K562 (cell line): ENCODE measurements around the gene CC2D1A. TPM values are rescaled to one million over a fixed set of nuclear protein-coding genes. Genes with fewer than 3 reads are reported as not detected.

Experiments used
- ARID1B ChIP-seq: fragments of 450-650 bp; IDR thresholded peaks from 2 replicates; pipeline ENCODE4 v1.6.1; 2016; ENCODE audit warnings: antibody characterized with exemption, mild to moderate bottlenecking, inconsistent platforms
- CHD1 ChIP-seq: fragments of 200-600 bp; sonication (generic); IDR thresholded peaks from one replicate; pipeline ENCODE4 v1.6.1; 2012; ENCODE audit warnings: mild to moderate bottlenecking, moderate library complexity, low read length, inconsistent platforms
- CTBP1 ChIP-seq: fragments of 450-650 bp; IDR thresholded peaks from 2 replicates; pipeline ENCODE4 v1.6.1; 2016; ENCODE audit warnings: borderline replicate concordance
- DEAF1 ChIP-seq: fragments of 450-650 bp; formaldehyde crosslinking; IDR thresholded peaks from 2 replicates; pipeline ENCODE4 v1.4.0; 2020; ENCODE audit warnings: mild to moderate bottlenecking, moderate library complexity
- ESRRA ChIP-seq: fragments of 450-650 bp; IDR thresholded peaks from 2 replicates; pipeline ENCODE4 v1.6.1; 2014; ENCODE audit warnings: low read depth, mild to moderate bottlenecking, moderate library complexity, borderline replicate concordance
- JUNB ChIP-seq: fragments of 450-650 bp; formaldehyde crosslinking; conservative IDR thresholded peaks from 2 replicates; pipeline ENCODE4 v1.4.0; 2020; ENCODE audit warnings: mild to moderate bottlenecking
- NR2C2 ChIP-seq, 2 experiments: fragments of 200-800 bp in 1 of 2; sonication (Bioruptor generic) in 1 of 2; sonication (generic) in 1 of 2; formaldehyde crosslinking in 1 of 2; IDR thresholded peaks; 2 replicates each; pipeline versions ENCODE4 v1.6.1 to v1.8.0; 2016 to 2022; ENCODE audit warnings: mild to moderate bottlenecking in 1 of 2, missing compliant biosample characterization in 1 of 2, missing genetic modification characterization in 1 of 2, missing genetic modification reagents in 1 of 2
- SMC3 ChIP-seq: conservative IDR thresholded peaks from 2 replicates; pipeline ENCODE4 v1.6.1; 2011; ENCODE audit warnings: low read depth, low read length, improper control_type of control experiment; ENCODE audit not compliant: insufficient read depth
- SUPT5H ChIP-seq: fragments of 450-650 bp; IDR thresholded peaks from 2 replicates; pipeline ENCODE4 v1.6.1; 2016
- USF1 ChIP-seq: sonication (generic); formaldehyde crosslinking; IDR thresholded peaks from 2 replicates; pipeline ENCODE4 v1.9.0; 2022; ENCODE audit warnings: mild to moderate bottlenecking, missing genetic modification reagents
- ZNF444 ChIP-seq: fragments of 250-450 bp; sonication (Bioruptor Pico); IDR thresholded peaks from 2 replicates; pipeline ENCODE4 v1.4.0; 2020; ENCODE audit warnings: mild to moderate bottlenecking, moderate library complexity
- polyA plus RNA-seq, 8 experiments: library from polyadenylated mRNA; depleted of rRNA in 4 of 8; stranded (reverse) in 5 of 8; unstranded in 3 of 8; fragments of >200 nt; fragmentation: Nextera tagmentation in 2 of 8; fragmentation: Illumina TruSeq in 1 of 8; extraction: Ambion mirVana in 2 of 8; extraction: Trizol in 1 of 8; gene quantifications; 2 replicates each; pipeline versions ENCODE4 v1.2.1 to v1.2.3, GENCODE V29; 2011 to 2014; ENCODE audit warnings: inconsistent platforms in 1 of 8, missing spikeins in 1 of 8
- total RNA-seq, 7 experiments: library from RNA; depleted of rRNA in 6 of 7; stranded (reverse); fragments of >200 nt in 6 of 7; fragmentation: Illumina TruSeq in 2 of 7; extraction: Trizol in 2 of 7; gene quantifications; 2 replicates each; pipeline versions ENCODE4 v1.2.1 to v1.2.3, GENCODE V29; 2011 to 2021; ENCODE audit warnings: low replicate concordance in 1 of 7
- TF ChIP-seq, protein P1 (sequence below), 2 experiments: fragments of 450-650 bp; IDR thresholded peaks; 2 replicates each; pipeline ENCODE4 v1.6.1; 2018; ENCODE audit warnings: mild to moderate bottlenecking in 2 of 2, low read depth in 1 of 2; ENCODE audit not compliant: partially characterized antibody in 2 of 2

The CC2D1A gene
- total and polyA plus RNA-seq, 9 of the 15 experiments (the other 6 are each of a cell fraction or from before 2014, with no cell fraction given) = 0.32 to 31.0 (median 12.9) TPM

- 0 out of 2 replicates have a peak, but pooled peaks have one; percentile 21 for TF ChIP-seq SMC3
- no peak; the same call in 1 of the 2 replicates for TF ChIP-seq CTBP1
- TF ChIP-seq JUNB (CRISPR knock-in tag) = no peak
- TF ChIP-seq NR2C2 (CRISPR knock-in tag; IDR thresholded peaks at IDR 0.05) = no peak
- TF ChIP-seq NR2C2 (tag; IDR thresholded peaks at IDR 0.05) = peak; percentile 90
- 0 out of 2 replicates have a peak, but pooled peaks have one; percentile 6 for TF ChIP-seq ARID1B
- no peak for TF ChIP-seq ZNF444
- no peak for TF ChIP-seq CHD1
- no peak for TF ChIP-seq DEAF1
- TF ChIP-seq ESRRA = no peak
- peak; percentile 41 for TF ChIP-seq SUPT5H
- TF ChIP-seq, protein P1, sequence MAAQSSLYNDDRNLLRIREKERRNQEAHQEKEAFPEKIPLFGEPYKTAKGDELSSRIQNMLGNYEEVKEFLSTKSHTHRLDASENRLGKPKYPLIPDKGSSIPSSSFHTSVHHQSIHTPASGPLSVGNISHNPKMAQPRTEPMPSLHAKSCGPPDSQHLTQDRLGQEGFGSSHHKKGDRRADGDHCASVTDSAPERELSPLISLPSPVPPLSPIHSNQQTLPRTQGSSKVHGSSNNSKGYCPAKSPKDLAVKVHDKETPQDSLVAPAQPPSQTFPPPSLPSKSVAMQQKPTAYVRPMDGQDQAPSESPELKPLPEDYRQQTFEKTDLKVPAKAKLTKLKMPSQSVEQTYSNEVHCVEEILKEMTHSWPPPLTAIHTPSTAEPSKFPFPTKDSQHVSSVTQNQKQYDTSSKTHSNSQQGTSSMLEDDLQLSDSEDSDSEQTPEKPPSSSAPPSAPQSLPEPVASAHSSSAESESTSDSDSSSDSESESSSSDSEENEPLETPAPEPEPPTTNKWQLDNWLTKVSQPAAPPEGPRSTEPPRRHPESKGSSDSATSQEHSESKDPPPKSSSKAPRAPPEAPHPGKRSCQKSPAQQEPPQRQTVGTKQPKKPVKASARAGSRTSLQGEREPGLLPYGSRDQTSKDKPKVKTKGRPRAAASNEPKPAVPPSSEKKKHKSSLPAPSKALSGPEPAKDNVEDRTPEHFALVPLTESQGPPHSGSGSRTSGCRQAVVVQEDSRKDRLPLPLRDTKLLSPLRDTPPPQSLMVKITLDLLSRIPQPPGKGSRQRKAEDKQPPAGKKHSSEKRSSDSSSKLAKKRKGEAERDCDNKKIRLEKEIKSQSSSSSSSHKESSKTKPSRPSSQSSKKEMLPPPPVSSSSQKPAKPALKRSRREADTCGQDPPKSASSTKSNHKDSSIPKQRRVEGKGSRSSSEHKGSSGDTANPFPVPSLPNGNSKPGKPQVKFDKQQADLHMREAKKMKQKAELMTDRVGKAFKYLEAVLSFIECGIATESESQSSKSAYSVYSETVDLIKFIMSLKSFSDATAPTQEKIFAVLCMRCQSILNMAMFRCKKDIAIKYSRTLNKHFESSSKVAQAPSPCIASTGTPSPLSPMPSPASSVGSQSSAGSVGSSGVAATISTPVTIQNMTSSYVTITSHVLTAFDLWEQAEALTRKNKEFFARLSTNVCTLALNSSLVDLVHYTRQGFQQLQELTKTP (IDR thresholded peaks at IDR 0.05; ENCODE audit: low read depth in 1 of 2, partially characterized antibody in 2 of 2) = no peak
- TF ChIP-seq USF1 (CRISPR knock-in tag) = 0 out of 2 replicates have a peak, but pooled peaks have one; percentile 26
These were observed 33.2 kb upstream of the CC2D1A start (continued) for GRCh38 chr19:13872695-13873389.
